ENCODE measurements around the gene RGMA. TPM values are rescaled to one million over a fixed set of nuclear protein-coding genes. Genes with fewer than 3 reads are reported as not detected.

Gene RGMA
- total RNA-seq, 1 donor from 2014 or later: 56.6 TPM

DNA sequence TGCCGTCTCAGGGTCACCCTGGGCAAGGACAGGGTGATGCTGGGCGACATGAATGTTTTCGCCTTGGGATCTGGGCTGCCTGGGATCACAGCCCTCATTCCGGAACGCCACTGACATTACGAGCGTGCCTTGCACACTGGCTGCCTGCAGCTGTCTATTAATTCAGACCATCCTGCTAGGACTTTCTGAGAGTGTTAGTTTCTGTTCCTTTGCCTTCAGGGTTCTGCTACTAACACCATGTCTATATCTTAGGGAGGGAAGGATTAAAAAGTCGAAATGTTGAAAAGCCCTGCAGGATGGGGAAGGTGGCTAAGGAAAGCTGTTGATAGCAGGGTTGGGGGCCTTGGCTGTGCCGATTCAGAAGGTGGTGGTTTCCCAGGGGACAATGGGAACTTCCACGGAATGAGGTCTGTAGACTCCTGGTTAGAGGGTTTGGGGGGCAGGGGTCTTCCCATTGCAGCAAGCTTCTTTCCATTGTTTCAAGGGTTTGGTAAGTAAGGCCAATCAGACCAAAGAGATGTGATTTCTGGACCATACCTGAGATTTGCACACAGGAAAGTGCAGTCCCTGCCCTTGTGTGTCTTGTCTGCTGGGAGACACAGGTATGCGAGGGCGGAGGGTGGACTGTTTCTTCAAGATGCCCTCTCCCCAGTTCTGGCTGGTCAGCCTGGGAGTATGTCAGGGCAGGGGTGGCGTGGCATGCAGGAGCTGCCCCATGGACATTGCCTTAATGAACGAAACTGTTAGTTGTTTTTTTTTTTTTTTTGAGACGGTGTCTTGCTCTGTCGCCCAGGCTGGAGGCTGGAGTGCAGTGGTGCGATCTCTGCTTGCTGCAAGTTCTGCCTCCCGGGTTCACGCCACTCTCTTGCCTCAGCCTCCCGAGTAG is 50.9 kb downstream of the RGMA start:
- Mint-ChIP-seq H3K27ac (ENCODE audit: unreplicated experiment) (peak overlapping the region; percentile 96), H3K9me3 (ENCODE audit: unreplicated experiment) (peaks cover 17% of the 10 kb centered on the region), H3K27me3 (ENCODE audit: unreplicated experiment) (peaks cover 29% of the 10 kb centered on the region), H3K4me1 (ENCODE audit: low read depth, unreplicated experiment) (peaks cover 38% of the 10 kb centered on the region), H3K4me3 (ENCODE audit: unreplicated experiment) (peak overlapping the region; percentile 55), H3K36me3 (ENCODE audit: unreplicated experiment) (peaks cover 2% of the 10 kb centered on the region)
- DNase-seq: peak; percentile 14
- TF ChIP-seq, protein P1, sequence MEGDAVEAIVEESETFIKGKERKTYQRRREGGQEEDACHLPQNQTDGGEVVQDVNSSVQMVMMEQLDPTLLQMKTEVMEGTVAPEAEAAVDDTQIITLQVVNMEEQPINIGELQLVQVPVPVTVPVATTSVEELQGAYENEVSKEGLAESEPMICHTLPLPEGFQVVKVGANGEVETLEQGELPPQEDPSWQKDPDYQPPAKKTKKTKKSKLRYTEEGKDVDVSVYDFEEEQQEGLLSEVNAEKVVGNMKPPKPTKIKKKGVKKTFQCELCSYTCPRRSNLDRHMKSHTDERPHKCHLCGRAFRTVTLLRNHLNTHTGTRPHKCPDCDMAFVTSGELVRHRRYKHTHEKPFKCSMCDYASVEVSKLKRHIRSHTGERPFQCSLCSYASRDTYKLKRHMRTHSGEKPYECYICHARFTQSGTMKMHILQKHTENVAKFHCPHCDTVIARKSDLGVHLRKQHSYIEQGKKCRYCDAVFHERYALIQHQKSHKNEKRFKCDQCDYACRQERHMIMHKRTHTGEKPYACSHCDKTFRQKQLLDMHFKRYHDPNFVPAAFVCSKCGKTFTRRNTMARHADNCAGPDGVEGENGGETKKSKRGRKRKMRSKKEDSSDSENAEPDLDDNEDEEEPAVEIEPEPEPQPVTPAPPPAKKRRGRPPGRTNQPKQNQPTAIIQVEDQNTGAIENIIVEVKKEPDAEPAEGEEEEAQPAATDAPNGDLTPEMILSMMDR (IDR thresholded peaks at IDR 0.05; ENCODE audit: partially characterized antibody, unreplicated experiment): no peak

DNA sequence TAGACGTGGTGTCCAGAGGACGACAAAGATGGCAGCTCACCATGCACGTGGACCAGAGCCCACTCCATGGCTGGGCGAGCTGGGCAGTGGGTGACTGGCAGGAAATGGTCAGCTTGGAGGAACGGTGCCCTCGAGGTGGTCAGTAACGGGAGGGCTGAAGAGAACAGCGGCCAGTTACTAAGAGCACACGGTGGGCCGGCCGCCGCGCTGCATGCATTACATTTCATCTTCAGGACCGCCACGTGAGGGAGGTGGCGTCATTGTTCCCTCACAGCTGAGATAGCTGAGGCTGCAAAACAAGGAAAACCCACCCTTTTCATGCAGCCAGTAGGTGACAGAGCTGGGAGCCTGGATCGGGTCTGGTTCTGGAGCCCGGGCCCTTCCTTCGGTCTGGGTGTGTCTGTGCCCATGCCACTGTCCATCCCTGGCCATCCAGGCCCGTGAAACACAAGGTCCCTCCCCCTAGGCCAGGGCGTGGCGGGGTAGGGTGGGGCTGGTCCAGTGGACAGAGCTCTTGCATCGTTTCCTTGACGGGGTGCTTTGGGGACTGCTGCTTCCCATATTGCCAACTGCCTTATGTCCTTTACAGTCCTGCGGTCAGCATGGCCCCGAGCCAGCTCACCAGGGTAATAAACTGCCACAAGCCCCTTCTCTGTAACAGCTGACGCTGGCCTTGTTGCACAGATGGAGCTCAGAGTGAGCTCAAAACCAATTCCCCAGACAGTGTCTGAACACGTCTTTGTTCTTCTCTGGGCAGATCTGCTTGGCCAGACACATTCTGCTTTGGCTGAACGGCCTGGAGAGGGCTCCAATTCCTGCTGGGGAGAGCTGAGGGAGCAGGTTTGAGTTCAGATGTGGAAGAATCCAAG is 51.8 kb downstream of the RGMA start:
- Mint-ChIP-seq H3K27me3 (ENCODE audit: unreplicated experiment) (peaks cover 27% of the 10 kb centered on the region), H3K4me1 (ENCODE audit: low read depth, unreplicated experiment) (peaks cover 29% of the 10 kb centered on the region), H3K27ac (ENCODE audit: unreplicated experiment) (peak overlapping the region; percentile 96), H3K36me3 (ENCODE audit: unreplicated experiment) (no peaks in the 10 kb centered on the region), H3K9me3 (ENCODE audit: unreplicated experiment) (peaks cover 16% of the 10 kb centered on the region), H3K4me3 (ENCODE audit: unreplicated experiment) (peak overlapping the region; percentile 55)
- peak; percentile 78 for DNase-seq
- TF ChIP-seq, protein P1 (IDR thresholded peaks at IDR 0.05; ENCODE audit: partially characterized antibody, unreplicated experiment): no peak

DNA sequence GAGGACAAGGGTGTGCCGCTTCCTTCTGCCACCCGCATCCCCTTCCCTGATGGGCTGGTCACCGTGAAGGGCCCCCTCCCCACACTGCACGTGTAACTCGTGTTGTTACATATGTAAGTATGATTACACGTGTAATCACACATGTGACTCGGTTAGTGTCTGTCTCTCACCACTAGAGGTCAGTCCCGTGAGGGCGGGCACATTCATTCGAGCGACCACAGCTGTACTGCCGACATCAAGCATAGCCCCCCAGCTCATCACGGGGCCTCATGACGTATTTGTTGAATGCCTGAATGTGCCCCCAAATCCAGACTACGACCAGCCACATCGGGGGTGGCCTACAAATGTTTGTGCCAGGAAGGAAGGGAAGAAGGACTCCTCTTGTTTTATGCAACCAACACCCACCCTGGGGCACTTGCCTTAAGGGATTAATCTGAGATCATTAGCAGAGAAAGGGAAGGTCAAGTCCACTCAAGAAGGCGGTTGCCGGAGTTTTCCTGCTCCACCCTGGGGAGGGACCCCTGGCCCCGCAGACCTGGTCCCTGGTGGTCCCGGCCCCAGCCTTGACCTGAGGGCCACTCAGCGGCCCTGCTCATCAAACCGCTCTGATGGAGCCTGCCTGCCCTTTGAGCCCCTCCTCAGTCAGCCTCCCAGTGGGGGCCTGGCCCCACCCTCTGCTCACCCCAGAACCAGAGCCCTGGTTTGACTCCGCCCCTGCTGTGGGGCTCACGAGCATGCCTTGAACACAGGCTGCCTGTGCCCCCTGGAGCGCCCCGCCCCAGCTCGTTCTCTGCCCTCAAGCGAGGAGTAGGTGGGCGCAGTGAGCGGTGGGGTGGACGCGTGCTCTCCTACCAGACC is 52.8 kb downstream of the RGMA start:
- TF ChIP-seq, protein P1 (IDR thresholded peaks at IDR 0.05; ENCODE audit: partially characterized antibody, unreplicated experiment): peak; percentile 54
- Mint-ChIP-seq H3K27me3 (ENCODE audit: unreplicated experiment) (peaks cover 30% of the 10 kb centered on the region), H3K36me3 (ENCODE audit: unreplicated experiment) (no peaks in the 10 kb centered on the region), H3K27ac (ENCODE audit: unreplicated experiment) (peak overlapping the region; percentile 96), H3K4me3 (ENCODE audit: unreplicated experiment) (peak overlapping the region; percentile 49), H3K9me3 (ENCODE audit: unreplicated experiment) (peaks cover 15% of the 10 kb centered on the region), H3K4me1 (ENCODE audit: low read depth, unreplicated experiment) (peaks cover 27% of the 10 kb centered on the region)
- DNase-seq: peak; percentile 59

DNA sequence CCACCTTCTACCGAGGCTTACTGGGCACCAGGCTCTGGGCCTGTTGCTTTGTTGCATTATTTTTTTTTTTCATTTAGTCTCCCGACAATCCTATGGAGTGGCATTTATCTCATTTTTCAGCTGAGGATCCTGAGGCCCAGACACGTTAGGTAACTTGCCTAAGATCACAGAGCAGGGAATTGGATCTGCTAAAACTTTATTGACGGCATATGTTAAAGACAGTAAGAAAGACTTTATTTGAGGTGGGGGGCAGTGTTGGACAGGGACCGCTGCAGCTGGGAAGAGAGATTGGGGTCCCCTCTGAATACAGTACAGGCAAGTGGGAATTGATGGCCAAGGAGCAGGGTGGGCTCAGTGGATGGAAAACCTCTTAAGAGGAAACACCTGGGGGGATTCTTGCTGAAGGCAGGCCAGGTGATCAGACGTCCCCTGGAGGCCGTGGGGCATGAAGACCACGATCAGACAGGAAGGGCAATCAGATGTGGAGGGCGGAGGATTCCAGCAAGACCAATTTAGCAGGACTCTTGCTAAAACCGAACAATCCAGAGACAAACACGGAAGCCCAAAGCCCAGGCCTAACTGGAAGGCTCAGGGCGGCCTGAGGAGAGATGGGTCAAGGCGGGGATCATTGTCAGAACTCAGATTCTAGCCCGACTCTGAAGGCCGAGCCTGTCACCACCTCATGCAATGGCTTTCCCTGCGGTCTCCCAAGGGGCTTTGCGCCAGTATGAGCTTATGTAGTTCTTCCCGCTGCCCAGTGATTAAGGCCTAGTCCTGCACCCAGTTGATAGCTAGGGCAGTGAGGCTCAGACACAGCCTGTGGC is 53.7 kb downstream of the RGMA start:
- H3K36me3 Mint-ChIP-seq (ENCODE audit: unreplicated experiment): no peaks in the 10 kb centered on the region
- H3K4me1 Mint-ChIP-seq (ENCODE audit: low read depth, unreplicated experiment): peaks cover 24% of the 10 kb centered on the region
- TF ChIP-seq, protein P1 (IDR thresholded peaks at IDR 0.05; ENCODE audit: partially characterized antibody, unreplicated experiment): no peak
- H3K4me3 Mint-ChIP-seq (ENCODE audit: unreplicated experiment): peak overlapping the region; percentile 17
- H3K9me3 Mint-ChIP-seq (ENCODE audit: unreplicated experiment): peaks cover 15% of the 10 kb centered on the region
- peaks cover 29% of the 10 kb centered on the region for H3K27me3 Mint-ChIP-seq (ENCODE audit: unreplicated experiment)
- H3K27ac Mint-ChIP-seq (ENCODE audit: unreplicated experiment): peak overlapping the region; percentile 93
- DNase-seq: no peak

Measured in glutamatergic neuron (in vitro differentiated cells).